T-helper 9 cell (primary cell): ENCODE measurements around the gene RNF207.
A peak's percentile ranks its signal among the peaks of the same experiment; 100 is the strongest.

Source experiments
- DNase-seq: peaks from one replicate; pipeline ENCODE4 v3.0.0-alpha.2; 2020

The RNF207 gene

GRCh38 chr1:6234502-6235295 is 28.8 kb downstream of the RNF207 start:
- no peak for DNase-seq

GRCh38 chr1:6235296-6235677 is 29.4 kb downstream of the RNF207 start:
- no peak for DNase-seq

- DNase-seq, result no peak
These were observed 31.2 kb downstream of the RNF207 start for GRCh38 chr1:6237093-6237492.

GRCh38 chr1:6239213-6239752 is 33.4 kb downstream of the RNF207 start:
- DNase-seq, result no peak

- DNase-seq, result no peak
These were observed 34.2 kb downstream of the RNF207 start for GRCh38 chr1:6239950-6240768.

GRCh38 chr1:6241107-6241886 is 35.4 kb downstream of the RNF207 start:
- no peak for DNase-seq

GRCh38 chr1:6241887-6242740 is 36.2 kb downstream of the RNF207 start:
- DNase-seq, result no peak

- no peak for DNase-seq
These were observed 37.3 kb downstream of the RNF207 start for GRCh38 chr1:6243053-6243834.

- no peak for DNase-seq
These were observed 38.1 kb downstream of the RNF207 start, which contains the start of gene HES3 for GRCh38 chr1:6243993-6244392. Gene HES3, plus strand, starts transcription at chr1:6244179. Its CDS starts 187 bp downstream, at chr1:6244366.

GRCh38 chr1:6244401-6245049 is 38.6 kb downstream of the RNF207 start:
- no peak for DNase-seq

GRCh38 chr1:6245086-6245868 is 39.4 kb downstream of the RNF207 start:
- DNase-seq, result peak; percentile 81

GRCh38 chr1:6245869-6246496 is 40.1 kb downstream of the RNF207 start:
- DNase-seq, result peak; percentile 25

- DNase-seq, result peak; percentile 82
These were observed 40.9 kb downstream of the RNF207 start for GRCh38 chr1:6246497-6247467.

- DNase-seq, result no peak
These were observed 41.7 kb downstream of the RNF207 start for GRCh38 chr1:6247651-6248050.

GRCh38 chr1:6248161-6248776 is 42.4 kb downstream of the RNF207 start:
- no peak for DNase-seq

- DNase-seq, result no peak
These were observed 43.2 kb downstream of the RNF207 start for GRCh38 chr1:6248932-6249738.
